Activated CD4-positive, alpha-beta T cell treated with anti-CD3 and anti-CD28 coated beads, Interleukin-2, Interleukin-4, amounts not matched to agents 100 ng/mL and 50 ng/mL, durations not matched to agents 16 hours and 8 hours (primary cell): ENCODE data around the gene BRD7.

Experiments
- DNase-seq: peaks from one replicate; pipeline ENCODE4 v3.0.0-alpha.2; 2020; ENCODE audit warnings: low spot score

The BRD7 gene

DNA sequence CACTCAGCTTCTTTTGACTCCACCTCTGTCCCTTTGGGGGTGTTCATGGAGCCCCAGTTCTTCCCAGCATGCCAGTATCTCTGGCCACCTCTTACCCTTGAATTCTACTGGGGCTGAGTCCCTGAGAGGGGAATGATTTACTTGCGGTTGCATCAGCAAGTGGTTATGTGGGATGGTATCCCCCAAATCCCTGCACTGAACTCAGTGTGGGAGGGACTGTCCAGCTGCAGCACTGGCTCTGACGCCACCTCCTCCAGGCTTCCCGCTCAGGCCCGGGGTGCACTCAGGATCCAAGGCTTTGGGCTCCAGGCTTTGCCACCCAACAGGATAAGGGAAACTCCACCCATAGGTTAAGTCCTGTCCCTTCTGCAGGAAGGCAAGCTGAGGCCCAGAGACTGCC, 21.1 kb upstream of the BRD7 start:
- DNase-seq = no peak

DNA sequence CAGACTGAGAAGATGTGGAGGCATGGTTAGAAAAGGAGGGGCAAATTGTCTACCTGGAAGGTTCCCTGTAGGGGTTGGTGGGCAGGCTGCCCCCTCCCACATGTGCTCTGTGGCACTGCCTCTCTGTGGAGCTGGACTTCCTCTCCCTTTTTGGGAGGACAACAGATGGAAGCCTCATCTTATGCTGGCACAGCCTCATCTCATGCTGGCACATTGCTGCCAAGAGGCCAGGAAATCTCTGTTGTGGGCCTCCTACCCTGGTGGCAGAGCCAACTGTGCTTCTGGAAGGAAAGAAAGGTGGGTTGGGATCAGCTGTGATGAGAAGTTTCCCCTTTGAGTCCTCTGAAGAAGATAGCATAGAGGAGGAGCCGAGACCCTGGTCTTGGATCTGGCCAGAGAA, 19.7 kb upstream of the BRD7 start:
- no peak for DNase-seq

DNA sequence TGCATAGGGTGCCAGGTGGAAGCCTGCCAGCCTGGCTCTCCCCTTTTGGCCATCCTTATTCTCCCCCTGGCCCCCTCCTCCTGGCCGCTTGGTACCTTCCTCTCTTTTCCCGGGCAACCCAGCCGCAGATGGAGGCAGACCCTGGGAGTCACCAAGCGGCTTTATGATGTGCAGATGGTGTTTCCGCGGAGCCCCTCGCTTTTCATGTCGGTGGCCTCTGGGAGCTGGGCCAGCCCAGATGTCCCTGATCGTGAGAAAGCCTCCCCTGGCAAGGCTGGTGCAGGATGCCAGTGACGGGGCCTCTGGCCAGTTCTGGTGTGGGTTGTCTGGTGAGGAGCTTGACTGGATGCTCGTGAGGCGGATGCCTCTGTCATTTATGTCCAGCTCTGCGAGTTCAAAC, 18.0 kb upstream of the BRD7 start:
- no peak for DNase-seq

- DNase-seq = no peak
Observed at GRCh38 chr16:50386139-50386538, 17.4 kb upstream of the BRD7 start.

DNA sequence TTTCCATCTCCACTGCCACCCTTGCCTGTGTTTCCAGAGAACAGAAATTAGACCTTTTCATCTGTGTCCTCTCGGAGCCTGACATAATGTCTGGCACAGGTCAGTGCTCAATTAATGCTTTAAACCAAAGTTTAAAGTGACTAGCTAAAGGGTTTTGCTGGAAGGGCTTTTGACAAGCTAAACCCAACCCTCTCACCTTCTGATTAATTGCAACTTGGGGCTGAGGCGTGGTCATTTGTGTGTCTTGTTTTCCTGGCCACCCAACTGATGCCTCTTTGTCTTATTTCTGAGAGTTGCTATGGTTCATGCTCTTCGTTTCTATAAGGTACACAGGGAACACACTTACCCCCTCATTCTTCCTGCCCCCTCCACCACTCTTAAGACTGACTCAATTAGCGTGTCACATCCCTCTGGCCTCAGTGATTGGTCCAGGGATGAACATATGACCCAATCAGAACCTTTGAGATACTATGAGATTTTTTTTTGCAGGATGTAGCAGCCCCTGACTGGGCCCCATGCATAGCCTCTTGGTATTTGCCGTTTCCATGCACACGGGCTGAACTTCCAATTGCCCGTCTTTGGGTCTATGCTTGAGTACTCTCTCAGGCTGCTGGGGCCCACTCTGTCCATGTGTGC, 15.8 kb upstream of the BRD7 start:
- DNase-seq = no peak

GRCh38 chr16:50381679-50382440, 13.1 kb upstream of the BRD7 start:
- DNase-seq = no peak

- no peak for DNase-seq
Observed at GRCh38 chr16:50378417-50378816, 9.6 kb upstream of the BRD7 start.

GRCh38 chr16:50377001-50377400, 8.2 kb upstream of the BRD7 start:
- no peak for DNase-seq

- DNase-seq = no peak
Observed at GRCh38 chr16:50373780-50374179, 5.0 kb upstream of the BRD7 start.

DNA sequence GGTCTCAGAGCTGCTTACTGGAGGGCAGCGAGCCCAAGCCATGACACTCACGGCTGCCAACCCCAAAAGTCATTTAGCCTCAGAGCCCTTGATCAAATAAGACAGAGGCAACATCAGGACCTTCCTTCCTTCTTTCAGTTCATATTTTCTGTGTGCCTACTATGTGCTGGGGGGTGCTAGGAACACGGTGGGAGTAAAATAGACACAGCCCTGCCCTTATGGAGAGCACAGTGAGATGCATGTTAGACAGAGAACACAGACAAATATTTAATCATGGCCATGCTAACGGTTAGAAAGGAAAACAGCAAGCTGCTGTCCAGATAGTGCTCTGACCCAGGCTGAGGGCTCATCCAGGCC, 4.5 kb upstream of the BRD7 start:
- DNase-seq = no peak

- DNase-seq = no peak
Observed at GRCh38 chr16:50372611-50373344, 4.0 kb upstream of the BRD7 start.

- no peak for DNase-seq
Observed at GRCh38 chr16:50371936-50372595, 3.3 kb upstream of the BRD7 start.

DNA sequence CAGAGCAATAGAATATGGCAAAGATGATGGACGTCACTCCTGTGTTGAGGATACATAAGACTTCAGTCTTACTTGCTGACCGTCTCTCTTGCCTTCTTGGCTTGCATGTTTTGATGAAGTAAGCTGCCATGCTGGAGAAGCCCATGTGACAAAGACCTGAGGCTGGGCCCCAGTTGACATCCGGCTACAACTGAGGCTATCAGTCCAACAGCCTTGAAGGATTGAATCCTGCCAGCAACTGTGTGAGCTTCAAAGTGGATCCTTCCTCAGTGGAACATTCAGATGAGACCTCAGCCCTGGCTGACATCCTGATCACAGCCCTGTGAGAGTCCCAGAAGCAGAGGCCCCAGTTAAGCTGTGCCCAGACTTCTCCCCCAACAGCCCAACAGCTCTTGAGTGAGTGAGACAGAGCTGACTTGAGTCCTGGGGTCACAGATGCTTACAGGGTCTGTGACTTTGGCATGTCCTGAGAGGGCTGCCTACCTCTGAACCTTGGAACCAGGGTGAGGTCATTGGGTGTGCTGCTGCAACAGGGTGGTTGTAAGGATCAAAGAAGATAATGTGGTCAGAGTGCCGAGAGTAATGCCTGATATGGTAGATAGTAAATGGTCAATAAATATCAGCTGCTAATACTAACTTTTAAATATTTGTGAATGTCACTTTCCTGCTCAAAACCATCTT, 2.4 kb upstream of the BRD7 start:
- DNase-seq = no peak

DNA sequence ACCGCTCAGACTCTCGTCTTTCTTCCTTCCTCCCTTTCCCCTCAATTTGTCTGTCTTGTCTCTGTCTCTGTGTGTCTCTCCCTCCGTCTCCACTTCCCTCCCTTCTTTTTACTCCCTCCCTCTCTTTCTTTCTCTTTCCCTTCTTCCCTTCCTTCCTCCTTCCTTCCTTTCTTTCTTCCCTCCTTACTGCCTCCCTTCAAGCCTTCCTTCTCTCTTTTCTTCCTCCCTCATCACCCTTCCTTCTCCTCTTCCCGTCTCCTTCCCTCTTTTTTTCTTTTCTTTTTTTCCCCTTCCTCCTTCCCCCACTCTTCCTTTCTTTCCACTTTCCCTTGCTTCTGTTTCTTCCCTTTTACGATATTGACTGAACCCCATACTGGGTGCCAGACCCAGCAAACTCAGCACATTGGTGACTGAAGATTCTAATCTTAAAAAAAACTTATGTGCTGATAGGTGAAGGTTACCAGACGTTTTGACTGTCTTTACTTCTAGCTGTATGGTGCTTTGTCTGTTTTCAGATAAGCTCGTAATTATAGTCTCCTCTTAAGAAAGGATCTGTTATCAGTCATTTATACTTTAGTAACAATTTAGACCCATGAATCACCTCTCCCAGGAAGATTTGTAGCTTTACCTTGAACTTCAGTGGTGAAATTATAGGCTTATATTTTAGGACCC, 481 bp upstream of the BRD7 start:
- DNase-seq = no peak

GRCh38 chr16:50367777-50368409, 895 bp downstream of the BRD7 start:
- DNase-seq = no peak

DNA sequence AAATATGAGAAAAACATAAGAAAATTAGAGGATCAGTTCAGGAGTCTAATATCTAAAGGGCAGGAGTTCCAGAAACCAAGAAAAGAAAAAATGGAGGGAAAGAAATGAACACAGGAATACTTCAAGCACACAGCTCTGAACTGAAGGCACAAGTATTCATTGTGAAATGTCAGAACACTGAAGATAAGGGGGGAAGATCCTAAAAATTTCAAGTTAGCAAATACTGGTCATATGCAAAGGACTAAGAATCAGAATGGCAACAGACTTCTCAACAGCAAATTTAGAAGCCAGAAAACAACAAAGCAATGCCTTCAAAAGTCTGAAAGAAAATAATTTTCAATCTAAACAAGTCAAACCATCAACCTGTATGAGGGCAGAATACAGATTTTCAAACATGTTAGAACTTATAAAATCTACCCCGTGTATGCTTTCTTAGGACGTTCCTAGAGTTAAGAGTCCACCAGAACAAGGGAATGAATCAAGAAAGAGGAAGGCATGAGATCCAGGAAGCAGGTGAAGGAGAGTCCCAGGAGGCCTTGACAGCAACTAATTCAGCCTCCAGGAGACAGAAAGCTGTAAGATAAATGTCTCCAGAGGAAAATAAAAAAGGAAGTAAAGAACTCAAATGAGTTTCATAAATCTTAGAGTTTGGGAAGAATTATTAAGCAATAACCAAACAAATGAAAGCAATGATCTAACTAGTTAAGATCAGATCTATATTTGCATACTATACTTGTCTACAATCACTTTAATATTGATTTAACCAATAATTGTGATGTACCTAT, 2.8 kb downstream of the BRD7 start:
- DNase-seq = no peak

DNA sequence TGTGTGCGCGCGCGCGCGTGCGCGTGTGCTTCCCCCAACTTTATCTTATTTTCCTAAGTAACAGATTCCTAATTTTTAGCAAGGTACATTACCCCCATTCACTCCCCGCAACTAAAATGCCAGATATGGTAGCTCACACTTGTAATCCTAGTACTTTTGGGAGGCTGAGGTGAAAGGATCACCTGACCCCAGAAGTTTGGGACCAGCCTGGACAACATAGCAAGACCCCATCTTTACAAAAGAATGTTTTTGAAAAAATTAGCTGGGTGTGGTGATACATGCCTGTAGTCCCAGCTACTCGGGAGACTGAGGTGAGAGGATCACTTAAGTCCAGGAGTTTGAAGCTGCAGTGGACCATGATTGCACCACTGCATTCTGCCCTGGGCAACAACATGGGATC, 5.1 kb downstream of the BRD7 start:
- no peak for DNase-seq

DNA sequence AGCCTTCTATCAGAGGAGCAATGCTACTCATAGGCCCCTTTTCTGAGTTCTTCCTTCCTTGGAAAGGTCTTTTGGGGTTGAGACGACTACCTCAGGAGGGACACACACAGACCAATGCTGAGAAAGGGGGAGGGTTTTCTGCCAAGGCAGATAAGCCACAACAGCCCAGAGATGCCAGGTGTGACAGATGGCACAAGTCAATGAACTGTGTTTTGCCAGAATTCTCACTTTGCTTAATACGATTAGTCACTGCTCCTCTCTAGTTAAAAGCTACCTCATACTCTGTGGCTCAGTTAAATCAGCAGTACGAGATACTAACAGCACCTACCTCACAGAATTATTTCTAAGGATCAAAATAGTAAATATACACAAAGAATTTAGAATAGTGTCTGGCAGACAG, 8.0 kb downstream of the BRD7 start:
- DNase-seq = no peak

DNA sequence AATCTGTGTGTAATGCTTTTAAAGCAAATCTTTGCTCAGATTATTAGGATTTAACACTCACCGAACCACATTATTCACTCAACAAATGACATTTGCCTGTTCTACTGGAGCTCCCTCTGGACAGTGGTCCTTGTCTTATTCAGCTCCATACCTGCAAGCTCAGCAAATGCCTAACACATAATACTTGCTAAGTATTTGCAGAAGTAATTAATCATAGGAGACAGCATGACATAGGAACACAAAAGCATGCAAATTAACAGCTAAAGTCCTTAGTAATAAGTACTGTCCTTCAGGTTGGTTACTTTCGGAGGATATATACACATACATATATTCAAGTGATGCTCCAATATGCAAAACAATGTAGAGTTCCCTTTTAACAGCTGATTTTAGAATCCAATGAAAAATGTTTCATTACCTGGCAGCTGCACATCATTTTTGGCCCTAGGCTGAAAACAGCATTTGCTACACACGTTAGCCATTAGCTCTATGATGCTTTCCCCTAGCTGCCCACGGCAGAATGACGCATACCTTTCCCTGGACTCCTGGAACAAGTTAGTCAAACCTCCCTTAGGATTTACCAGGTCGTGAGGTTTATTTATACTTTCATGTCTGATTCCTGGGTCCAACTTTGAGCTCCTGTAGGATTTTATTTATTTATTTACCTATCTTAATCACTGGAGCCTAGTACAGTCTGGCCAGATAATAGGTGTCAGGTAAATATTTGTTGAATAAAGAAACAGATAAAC, 8.6 kb downstream of the BRD7 start:
- DNase-seq = no peak

- DNase-seq = no peak
Observed at GRCh38 chr16:50359626-50360025, 9.2 kb downstream of the BRD7 start.
